Heart left ventricle (tissue), 16 donors: ENCODE measurements around the gene TERT. TPM values are rescaled to one million over a fixed set of nuclear protein-coding genes. Genes with fewer than 3 reads are reported as not detected.

Experiments used
- ATAC-seq, 4 donors: fragments of 200-7000 bp; cut with Tn5 transposase; one replicate each; pipeline ENCODE4 v1.9.1; 2020 to 2022; ENCODE audit warnings: moderate library complexity in 4 of 4, mild to moderate bottlenecking in 3 of 4, moderate number of reproducible peaks in 1 of 4
- DNase-seq, 5 donors: peaks; one replicate each; pipeline ENCODE4 v3.0.0-alpha.2; 2020
- H3K27ac ChIP-seq, 12 donors: fragments of 200-600 bp; sonication (generic) in 4 of 12; one replicate each; pipeline versions ENCODE4 v1.5.0 to v1.8.0; 2016 to 2022; ENCODE audit warnings: mild to moderate bottlenecking in 2 of 12
- H3K27me3 ChIP-seq, 9 donors: fragments of 200-600 bp; sonication (generic) in 2 of 9; one replicate each; pipeline versions ENCODE4 v1.5.1 to v1.8.0; 2016 to 2022; ENCODE audit warnings: mild to moderate bottlenecking in 3 of 9
- H3K36me3 ChIP-seq, 9 donors: fragments of 200-600 bp; sonication (generic) in 2 of 9; one replicate each; pipeline versions ENCODE4 v1.5.0 to v1.8.0; 2018 to 2022; ENCODE audit warnings: mild to moderate bottlenecking in 2 of 9
- H3K4me1 ChIP-seq, 12 donors: fragments of 200-600 bp; sonication (generic) in 4 of 12; one replicate each; pipeline versions ENCODE4 v1.5.0 to v1.8.0; 2016 to 2022; ENCODE audit warnings: mild to moderate bottlenecking in 3 of 12
- H3K4me3 ChIP-seq, 12 donors: fragments of 200-600 bp; sonication (generic) in 4 of 12; one replicate each; pipeline versions ENCODE4 v1.5.0 to v1.8.0; 2017 to 2022; ENCODE audit warnings: mild to moderate bottlenecking in 9 of 12, moderate library complexity in 4 of 12
- H3K9me3 ChIP-seq, 12 donors: fragments of 200-600 bp; sonication (generic) in 4 of 12; one replicate each; pipeline versions ENCODE4 v1.5.0 to v1.8.0; 2016 to 2022; ENCODE audit warnings: mild to moderate bottlenecking in 1 of 12
- CTCF ChIP-seq, 12 donors: fragments of 200-600 bp; sonication (generic) in 4 of 12; IDR thresholded peaks; one replicate each; pipeline versions ENCODE4 v1.5.0 to v1.8.0; 2018 to 2022; ENCODE audit warnings: antibody characterized with exemption in 12 of 12, mild to moderate bottlenecking in 5 of 12
- POLR2A ChIP-seq, 2 donors: fragments of 450-650 bp; IDR thresholded peaks; one replicate each; pipeline ENCODE4 v1.6.1; 2017; ENCODE audit warnings: antibody characterized with exemption in 2 of 2, mild to moderate bottlenecking in 2 of 2, moderate library complexity in 2 of 2
- WGBS, 4 donors: extraction: QIAGEN DNeasy Blood & Tissue Kit in 2 of 4; methylation state at CpG; one replicate each; pipeline versions ENCODE4 v1.1.5 to v1.1.7; 2013 to 2018; 5-methylcytosine and 5-hydroxymethylcytosine counted together
- intact Hi-C, 10 donors: fragments of 100-400 bp; cut with DNase I; formaldehyde crosslinking; loops; one replicate each; pipeline versions ENCODE4 v1.11.1 to v1.14.2; 2022
- polyA plus RNA-seq, 2 donors: library from polyadenylated mRNA; stranded (reverse); fragments of 200-250 nt; gene quantifications; one replicate each; pipeline ENCODE4 v1.2.3, GENCODE V29; 2013
- total RNA-seq, 9 donors: library from RNA; depleted of rRNA in 2 of 9; stranded (reverse); fragments of >200 nt in 2 of 9; fragmentation: NEBNext Ultra II Directional in 3 of 9; extraction: Animal tissue kit (Norgen Biotek cat#: 25700) in 3 of 9; gene quantifications; one replicate each; pipeline versions ENCODE4 v1.1.0 to v1.2.4, GENCODE V29; 2016 to 2023
- donor health status: ischemic (EF 13 %, LVEDD 7.1; RV severe dilation, severe dysfunction).
- donor health status: healthy with polysubstance abuse.
- donor health status: DM: no; HTN: yes; CAD: no.
- donor health status: DM: no; HTN: no; CAD: no.
- donor health status: ischemic (EF 25% LVEDD 6.9; RV normal size, moderate dysfunction).
- donor health status: ischemic (EF 25% LVEDD 5.7; RV mildly dilated, moderate dysfunction).
- donor health status: healthy.
- donor health status: DM: yes; HTN: yes; CAD: no.
- donor health status: ischemic (EF 35%, LVEDD 5.7; RV mildly dilated, moderate dysfunction).
- donor health status: nonischemic (EF 11% LVEDD 7.7; RV severe dilation, severe dysfunction).
- donor health status: DM: yes; HTN: yes; CAD: no.
- donor health status: PGD.
- donor health status: ischemic (EF 29% LVEDD 5.4; RV normal size, mild dysfunction).
- donor health status: nonischemic (EF 23%, LVEDD 6.1; RV moderate dilation, normal function).

TERT gene
- total and polyA plus RNA-seq, 11 donors, result not detected

- no peak for ATAC-seq
- 92 to 95% (median 93%) methylated on average over 38 of the region's 38 CpGs for WGBS, 4 donors
- H3K27me3 ChIP-seq, result peaks cover 0 to 5% (median 0%) of the 10 kb centered on the region in 9 donors
- H3K4me3 ChIP-seq, result no peak overlapping the region
- no peaks in the 10 kb centered on the region for H3K36me3 ChIP-seq
- intact Hi-C loops, result no loop called here
- no peak overlapping the region for H3K27ac ChIP-seq
- TF ChIP-seq CTCF (IDR thresholded peaks at IDR 0.05), result no peak
- TF ChIP-seq POLR2A (IDR thresholded peaks at IDR 0.05), result no peak
- H3K9me3 ChIP-seq, result no peaks in the 10 kb centered on the region
- H3K4me1 ChIP-seq, result no peaks in the 10 kb centered on the region
- DNase-seq, result peak in 2 of 5 donors; percentile 9 to 40
Measured at GRCh38 chr5:1216211-1216917, 78.5 kb downstream of the TERT start.

- no peaks in the 10 kb centered on the region for H3K9me3 ChIP-seq
- no peak overlapping the region for H3K27ac ChIP-seq
- intact Hi-C loops, result no loop called here
- TF ChIP-seq POLR2A (IDR thresholded peaks at IDR 0.05), result no peak
- no peak for TF ChIP-seq CTCF (IDR thresholded peaks at IDR 0.05)
- no peaks in the 10 kb centered on the region for H3K36me3 ChIP-seq
- H3K27me3 ChIP-seq, result peaks cover 0 to 5% (median 0%) of the 10 kb centered on the region in 9 donors
- no peak for ATAC-seq
- 90 to 93% (median 92%) methylated on average over 20 to 23 of the region's 23 CpGs for WGBS, 4 donors
- no peaks in the 10 kb centered on the region for H3K4me1 ChIP-seq
- H3K4me3 ChIP-seq, result no peak overlapping the region
- DNase-seq, result peak in 1 of 5 donors; percentile 25
Measured at GRCh38 chr5:1215320-1216096, 79.4 kb downstream of the TERT start.

- intact Hi-C loops, result no loop called here
- DNase-seq (peak in 2 of 5 donors; percentile 14 to 23), ATAC-seq (no peak)
- Histone ChIP-seq H3K27me3 (peaks cover 0 to 5% (median 0%) of the 10 kb centered on the region in 9 donors), H3K4me3 (no peak overlapping the region), H3K36me3 (no peaks in the 10 kb centered on the region), H3K9me3 (no peaks in the 10 kb centered on the region), H3K27ac (no peak overlapping the region), H3K4me1 (no peaks in the 10 kb centered on the region)
- WGBS, 4 donors, result 71 to 91% (median 77%) methylated on average over 2 of the region's 2 CpGs
- no peak for TF ChIP-seq POLR2A (IDR thresholded peaks at IDR 0.05)
- TF ChIP-seq CTCF (IDR thresholded peaks at IDR 0.05), result no peak
Measured at GRCh38 chr5:1214936-1215220, 80.0 kb downstream of the TERT start.

- DNase-seq (peak in 2 of 5 donors; percentile 15 to 44), ATAC-seq (no peak)
- TF ChIP-seq POLR2A (IDR thresholded peaks at IDR 0.05) (no peak), CTCF (IDR thresholded peaks at IDR 0.05) (no peak)
- no peaks in the 10 kb centered on the region for H3K9me3 ChIP-seq
- H3K36me3 ChIP-seq, result no peaks in the 10 kb centered on the region
- WGBS, 4 donors, result 66 to 74% (median 70%) methylated on average over 21 to 22 of the region's 22 CpGs
- H3K27me3 ChIP-seq, result peaks cover 0 to 5% (median 0%) of the 10 kb centered on the region in 9 donors
- no peaks in the 10 kb centered on the region for H3K4me1 ChIP-seq
- no peak overlapping the region for H3K4me3 ChIP-seq
- no peak overlapping the region for H3K27ac ChIP-seq
- intact Hi-C loops, result no loop called here
Measured at GRCh38 chr5:1214163-1214935, 80.5 kb downstream of the TERT start.
